Skeletal muscle satellite cell (primary cell): ENCODE measurements around the gene CH25H.
"Not testable (repeated sequence)": the region's sequence is repeated elsewhere in the genome, so short reads cannot be mapped to it uniquely, and the experiment has no call there.

ENCODE experiments used
- H3K27me3 ChIP-seq: 2 replicates; pipeline ENCODE4 v1.7.0; 2013; ENCODE audit warnings: low read length; ENCODE audit not compliant: control insufficient read depth, insufficient read depth
- H3K36me3 ChIP-seq: 2 replicates; pipeline ENCODE4 v1.7.0; 2013; ENCODE audit warnings: mild to moderate bottlenecking, control low read depth, low read length; ENCODE audit not compliant: insufficient read depth
- H3K4me1 ChIP-seq: 2 replicates; pipeline ENCODE4 v1.7.0; 2013; ENCODE audit warnings: low read length; ENCODE audit not compliant: control insufficient read depth, insufficient read depth
- H3K4me2 ChIP-seq: 2 replicates; pipeline ENCODE4 v1.7.0; 2013; ENCODE audit warnings: mild to moderate bottlenecking, low read length
- H3K4me3 ChIP-seq: 2 replicates; pipeline ENCODE4 v1.7.0; 2013; ENCODE audit warnings: low read length
- H3K9ac ChIP-seq: 2 replicates; pipeline ENCODE4 v1.7.0; 2013; ENCODE audit warnings: mild to moderate bottlenecking, low read depth, low read length, moderate library complexity
- H3K9me3 ChIP-seq: replicated peaks from 2 replicates; pipeline ENCODE4 v1.7.0; 2013; ENCODE audit warnings: mild to moderate bottlenecking, control low read depth, low read length

CH25H gene

DNA sequence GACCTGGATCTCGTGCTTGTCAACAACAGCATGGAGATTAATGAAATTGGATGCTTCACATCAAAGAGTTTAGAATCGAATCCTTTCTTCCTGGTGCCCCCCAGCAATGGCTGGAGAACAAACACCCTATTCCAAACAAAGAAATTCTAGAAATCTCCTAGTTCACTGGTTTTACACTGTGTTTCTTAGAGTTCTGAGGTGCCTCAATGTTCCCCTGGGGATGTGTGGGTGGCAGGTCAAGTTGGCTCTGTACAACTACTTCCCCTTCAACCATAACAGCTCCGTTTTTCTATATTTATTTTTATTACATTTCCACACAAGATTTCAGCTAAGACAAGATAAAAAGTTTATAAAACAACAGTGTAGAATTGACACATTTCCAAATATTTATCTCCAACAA lies 22.5 kb downstream of the CH25H start:
- H3K36me3 ChIP-seq: no peaks in the 10 kb centered on the region
- peaks cover 8% of the 10 kb centered on the region for H3K27me3 ChIP-seq
- H3K4me1 ChIP-seq: peaks cover 2% of the 10 kb centered on the region
- H3K4me3 ChIP-seq: no peak overlapping the region
- H3K9me3 ChIP-seq: no peaks in the 10 kb centered on the region
- H3K4me2 ChIP-seq: no peak overlapping the region
- no peak overlapping the region for H3K9ac ChIP-seq

DNA sequence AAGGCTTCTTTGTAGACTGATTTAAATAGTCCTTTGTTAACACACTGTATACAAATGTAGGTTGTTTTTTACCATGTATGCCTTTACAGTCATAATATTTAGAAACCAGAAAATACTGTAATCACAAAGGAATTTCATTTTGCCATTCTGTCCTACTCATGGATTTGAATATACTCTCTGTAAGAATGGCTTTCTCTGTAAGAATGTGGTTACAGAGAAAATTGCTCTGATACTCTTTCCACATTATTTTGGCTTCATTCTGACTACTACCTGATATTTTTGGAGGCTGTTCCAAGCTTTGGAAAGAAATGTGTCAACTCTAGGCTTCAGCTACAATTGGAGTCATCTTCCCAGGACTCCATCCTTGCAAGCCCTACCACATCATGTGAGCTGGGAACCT lies 23.5 kb downstream of the CH25H start:
- Histone ChIP-seq H3K9ac (no peak overlapping the region), H3K27me3 (peaks cover 8% of the 10 kb centered on the region), H3K9me3 (no peaks in the 10 kb centered on the region), H3K4me2 (no peak overlapping the region), H3K36me3 (no peaks in the 10 kb centered on the region), H3K4me3 (no peak overlapping the region), H3K4me1 (peaks cover 2% of the 10 kb centered on the region)

DNA sequence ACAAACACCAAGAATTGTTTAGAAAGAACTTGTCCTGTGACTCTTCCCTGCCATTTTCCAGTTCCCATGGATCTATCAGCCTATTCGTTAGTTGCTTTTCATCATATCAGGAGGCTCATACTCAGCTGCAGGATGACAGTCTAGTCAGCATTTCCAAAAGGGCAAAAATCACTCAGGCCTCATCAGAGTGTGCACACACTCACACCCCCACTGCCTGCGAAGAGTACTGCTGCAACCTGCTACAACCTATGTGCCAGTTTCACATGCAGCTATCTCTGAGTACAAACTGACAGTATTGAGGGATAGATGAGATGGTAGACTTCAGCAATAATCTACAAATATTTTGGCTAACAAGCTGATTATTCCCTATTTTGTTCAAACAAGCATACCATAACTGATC lies 24.2 kb downstream of the CH25H start:
- H3K4me1 ChIP-seq: peaks cover 2% of the 10 kb centered on the region
- no peak overlapping the region for H3K4me3 ChIP-seq
- no peaks in the 10 kb centered on the region for H3K36me3 ChIP-seq
- no peaks in the 10 kb centered on the region for H3K9me3 ChIP-seq
- H3K9ac ChIP-seq: no peak overlapping the region
- H3K27me3 ChIP-seq: peaks cover 8% of the 10 kb centered on the region
- no peak overlapping the region for H3K4me2 ChIP-seq

DNA sequence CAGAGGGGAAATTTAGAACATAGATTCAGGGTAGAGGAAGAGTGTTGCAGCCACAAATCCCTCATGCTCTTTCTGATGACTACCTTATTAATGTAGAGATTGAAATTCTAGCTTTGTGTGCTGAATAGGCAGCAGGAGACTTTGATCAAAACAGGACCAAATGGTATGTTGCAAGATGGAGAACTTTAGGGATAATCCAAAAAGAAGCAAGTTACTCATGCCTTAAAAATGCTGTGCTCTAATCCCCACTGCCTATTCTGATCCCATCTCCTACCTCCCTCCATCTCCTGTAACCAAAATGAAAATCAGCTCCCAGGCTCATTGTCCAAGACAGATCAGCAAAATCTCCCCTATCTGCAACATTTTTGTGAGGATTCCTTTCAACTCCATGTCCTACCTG lies 31.3 kb downstream of the CH25H start:
- H3K9ac ChIP-seq: no peak overlapping the region

DNA sequence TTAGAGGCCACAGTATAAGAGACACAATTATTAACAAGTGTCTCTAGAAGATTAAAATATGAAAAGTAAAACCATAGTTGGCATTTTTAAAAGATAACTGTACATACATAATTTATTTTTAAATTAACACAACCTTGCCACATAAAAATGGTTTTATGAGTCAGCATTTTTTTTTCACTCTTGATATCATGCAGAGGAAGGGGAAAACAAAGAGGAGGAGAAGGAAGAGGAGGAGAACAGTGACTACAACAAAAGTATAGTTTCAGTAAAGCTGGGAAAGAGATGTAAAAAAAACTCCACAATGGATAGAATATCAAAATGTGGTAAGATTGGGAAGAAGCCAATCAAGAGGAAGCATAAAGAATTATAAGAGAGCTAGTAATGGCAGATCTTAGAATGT lies 34.0 kb downstream of the CH25H start:
- no peak overlapping the region for H3K4me2 ChIP-seq
- no peak overlapping the region for H3K4me3 ChIP-seq
- H3K4me1 ChIP-seq: peaks cover 12% of the 10 kb centered on the region
- no peaks in the 10 kb centered on the region for H3K36me3 ChIP-seq
- no peaks in the 10 kb centered on the region for H3K9me3 ChIP-seq
- no peak overlapping the region for H3K9ac ChIP-seq
- peaks cover 10% of the 10 kb centered on the region for H3K27me3 ChIP-seq

More for the DNA sequence above, 31.3 kb downstream of the CH25H start:
- Histone ChIP-seq H3K9me3 (no peaks in the 10 kb centered on the region), H3K4me3 (no peak overlapping the region), H3K4me1 (peaks cover 12% of the 10 kb centered on the region), H3K27me3 (peaks cover 4% of the 10 kb centered on the region), H3K4me2 (no peak overlapping the region), H3K36me3 (no peaks in the 10 kb centered on the region)

DNA sequence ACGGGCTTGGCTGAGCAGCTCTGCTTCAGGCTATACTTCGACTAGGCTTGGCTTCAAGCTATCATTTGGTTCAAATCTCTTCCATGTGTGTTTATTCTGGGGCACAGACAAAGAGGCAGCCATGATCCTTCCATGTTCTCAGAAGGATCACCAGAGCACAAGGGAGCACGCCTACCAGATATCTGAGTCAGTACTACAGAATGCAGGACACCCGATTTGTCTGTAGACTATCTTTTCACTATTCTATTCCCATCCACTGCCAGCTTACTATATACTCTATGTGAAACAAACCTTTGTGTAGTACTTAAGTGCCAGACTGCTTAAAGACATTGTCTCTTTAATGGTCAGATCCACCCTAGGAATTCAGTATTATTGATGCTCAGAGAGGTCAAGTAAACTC lies 35.1 kb downstream of the CH25H start:
- H3K9me3 ChIP-seq: no peaks in the 10 kb centered on the region
- H3K27me3 ChIP-seq: peaks cover 10% of the 10 kb centered on the region
- H3K4me3 ChIP-seq: no peak overlapping the region
- peaks cover 12% of the 10 kb centered on the region for H3K4me1 ChIP-seq
- H3K36me3 ChIP-seq: no peaks in the 10 kb centered on the region
- no peak overlapping the region for H3K9ac ChIP-seq
- H3K4me2 ChIP-seq: no peak overlapping the region

DNA sequence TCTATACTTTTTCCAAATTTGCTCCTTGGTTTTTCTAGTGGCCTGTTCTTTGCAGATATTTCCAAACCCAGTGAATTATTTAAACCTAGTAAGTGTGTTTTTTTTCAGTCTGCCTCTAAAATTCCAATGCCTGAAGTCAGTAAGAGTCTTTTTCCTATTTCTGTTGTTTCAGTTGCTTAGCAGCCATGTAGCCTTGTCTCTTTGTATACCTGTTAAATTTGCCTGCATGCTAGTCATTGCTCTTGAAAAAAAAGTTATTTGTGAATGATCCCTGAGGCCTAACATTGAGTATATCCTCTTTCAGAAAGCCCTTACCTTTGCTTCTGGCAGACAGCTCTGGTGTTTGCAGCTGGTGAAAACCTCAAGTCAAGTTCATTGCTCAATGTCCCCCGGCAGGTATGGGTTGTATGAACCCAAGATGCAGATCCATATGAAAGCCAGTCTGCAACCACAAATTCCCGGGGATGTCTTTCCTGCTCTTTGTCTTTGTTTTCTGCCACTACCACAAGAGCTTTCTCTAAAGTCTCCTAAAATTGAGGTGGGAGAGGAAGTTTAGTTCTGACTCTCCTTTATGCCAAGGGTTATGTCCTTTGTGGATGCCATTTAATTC lies 35.7 kb downstream of the CH25H start:
- Histone ChIP-seq H3K9ac (no peak overlapping the region), H3K36me3 (no peaks in the 10 kb centered on the region), H3K27me3 (peaks cover 10% of the 10 kb centered on the region), H3K4me3 (no peak overlapping the region), H3K4me1 (peaks cover 12% of the 10 kb centered on the region), H3K9me3 (no peaks in the 10 kb centered on the region), H3K4me2 (no peak overlapping the region)

DNA sequence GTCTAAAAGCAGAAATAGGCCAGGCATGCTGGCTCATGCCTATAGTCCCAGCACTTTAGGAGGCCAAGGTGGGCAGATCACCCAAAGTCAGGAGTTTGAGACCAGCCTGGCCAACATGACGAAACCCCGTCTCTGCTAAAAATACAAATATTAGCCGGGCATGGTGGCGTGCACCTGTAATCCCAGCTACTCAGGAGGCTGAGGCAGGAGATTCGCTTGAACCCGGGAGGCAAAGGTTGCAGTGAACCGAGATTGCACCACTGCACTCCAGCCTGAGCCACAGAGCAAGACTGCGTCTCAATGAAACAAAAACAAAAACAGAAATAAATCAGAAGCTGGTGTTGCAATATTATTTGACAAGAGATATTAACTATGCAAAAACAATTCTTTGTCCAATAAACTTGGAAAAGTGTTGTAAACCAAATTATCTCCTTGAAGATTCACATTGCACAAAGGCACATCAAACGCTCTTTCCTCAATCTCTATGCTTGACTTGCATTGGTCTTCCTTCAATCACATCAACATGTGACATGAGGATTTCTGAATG lies 38.7 kb downstream of the CH25H start:
- not testable (repeated sequence) for H3K9me3 ChIP-seq, H3K9ac ChIP-seq, H3K36me3 ChIP-seq, H3K4me2 ChIP-seq, H3K4me3 ChIP-seq
- peaks cover 12% of the 10 kb centered on the region for H3K4me1 ChIP-seq
- H3K27me3 ChIP-seq: peaks cover 27% of the 10 kb centered on the region

DNA sequence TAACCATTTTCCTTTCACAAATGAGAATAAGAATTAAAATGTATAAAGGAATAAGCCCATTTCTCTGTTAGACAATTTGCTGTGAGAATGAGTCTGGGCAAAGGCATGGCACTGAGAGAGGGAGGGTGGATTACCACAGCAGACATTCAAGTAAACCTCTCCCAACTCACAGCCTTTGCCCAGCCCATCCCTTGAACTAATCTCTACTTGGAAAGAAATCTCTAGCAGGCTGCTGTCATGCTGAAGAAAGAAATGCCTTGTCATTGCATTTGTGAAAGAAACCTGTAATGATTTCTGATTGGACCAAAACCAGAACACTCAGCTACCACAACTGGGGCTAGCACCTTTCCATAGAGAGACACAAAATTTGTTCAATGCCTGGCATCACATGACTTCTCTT lies 39.2 kb downstream of the CH25H start:
- no peak overlapping the region for H3K9ac ChIP-seq
- H3K36me3 ChIP-seq: no peaks in the 10 kb centered on the region
- no peak overlapping the region for H3K4me2 ChIP-seq
- H3K4me3 ChIP-seq: no peak overlapping the region
- peaks cover 8% of the 10 kb centered on the region for H3K4me1 ChIP-seq
- H3K9me3 ChIP-seq: no peaks in the 10 kb centered on the region
- H3K27me3 ChIP-seq: peaks cover 32% of the 10 kb centered on the region

DNA sequence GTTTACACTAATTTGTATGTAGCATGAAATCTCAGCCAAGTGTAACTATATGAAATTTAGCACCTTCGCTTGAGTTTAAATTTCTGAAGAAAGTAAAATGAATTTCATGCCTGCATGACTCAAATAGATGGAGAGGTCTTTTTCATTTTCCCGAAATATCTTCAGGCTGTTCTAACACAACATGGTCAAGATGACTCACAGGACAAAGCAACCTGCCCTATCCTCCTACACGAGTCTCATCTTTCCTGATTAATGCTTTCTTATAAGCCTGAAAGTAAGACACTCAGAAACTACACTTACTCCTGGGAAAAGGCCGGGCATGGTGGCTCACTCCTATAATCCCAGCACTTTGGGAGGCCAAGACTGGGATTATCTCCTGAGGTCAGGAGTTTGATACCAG lies 41.2 kb downstream of the CH25H start:
- H3K4me3 ChIP-seq: no peak overlapping the region
- H3K27me3 ChIP-seq: peaks cover 31% of the 10 kb centered on the region
- H3K36me3 ChIP-seq: no peaks in the 10 kb centered on the region
- no peak overlapping the region for H3K9ac ChIP-seq
- no peaks in the 10 kb centered on the region for H3K9me3 ChIP-seq
- H3K4me1 ChIP-seq: no peaks in the 10 kb centered on the region
- H3K4me2 ChIP-seq: no peak overlapping the region

DNA sequence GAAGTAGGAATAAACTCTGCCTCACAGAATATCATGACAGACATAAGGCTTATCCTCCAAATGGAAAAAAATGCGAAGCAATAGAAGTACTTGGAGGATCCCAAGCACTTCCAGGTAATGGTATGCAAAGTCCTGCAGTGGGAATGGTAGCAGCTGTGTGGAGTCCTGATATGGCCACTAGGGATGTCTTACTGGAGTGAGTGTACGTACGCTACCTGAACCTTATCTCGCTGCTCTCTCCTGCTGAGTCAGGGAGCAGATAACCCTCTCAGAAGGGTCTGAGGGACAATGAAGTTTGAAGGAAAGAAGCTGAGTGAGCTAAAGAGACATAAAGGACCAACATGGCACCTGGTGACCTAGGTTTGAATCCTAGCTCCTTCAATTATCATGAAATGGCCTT lies 42.2 kb downstream of the CH25H start:
- H3K27me3 ChIP-seq: peaks cover 31% of the 10 kb centered on the region
- no peaks in the 10 kb centered on the region for H3K4me1 ChIP-seq
- H3K9me3 ChIP-seq: no peaks in the 10 kb centered on the region
- H3K4me3 ChIP-seq: no peak overlapping the region
- H3K9ac ChIP-seq: no peak overlapping the region
- H3K36me3 ChIP-seq: no peaks in the 10 kb centered on the region
- H3K4me2 ChIP-seq: no peak overlapping the region

DNA sequence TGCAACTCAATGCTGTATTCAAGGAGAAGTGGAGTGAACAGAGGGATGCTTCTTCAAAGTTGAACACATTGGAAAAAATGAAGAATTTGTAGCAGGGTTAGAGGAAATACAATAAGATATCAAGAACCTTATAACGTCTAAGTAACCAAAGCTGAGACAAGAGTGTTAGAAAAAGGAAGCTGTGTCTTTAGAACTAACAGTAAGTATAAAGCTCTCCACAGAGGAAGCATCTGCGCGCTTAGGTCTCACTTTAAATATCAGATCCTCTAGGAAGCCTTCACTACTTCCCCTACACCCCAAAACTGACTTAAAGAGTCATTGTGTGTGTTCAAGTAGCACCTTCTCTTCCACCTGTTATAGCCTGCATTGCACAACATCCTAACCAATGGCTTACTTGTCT lies 43.0 kb downstream of the CH25H start:
- Histone ChIP-seq H3K9me3 (no peaks in the 10 kb centered on the region), H3K4me3 (no peak overlapping the region), H3K36me3 (no peaks in the 10 kb centered on the region), H3K27me3 (peaks cover 26% of the 10 kb centered on the region), H3K4me1 (no peaks in the 10 kb centered on the region), H3K9ac (no peak overlapping the region), H3K4me2 (no peak overlapping the region)
